HG02798 (cell line): ENCODE data around the gene SMAGP.
"Not testable (repeated sequence)": the region's sequence is repeated elsewhere in the genome, so short reads cannot be mapped to it uniquely, and the experiment has no call there.

Experiments used
- ATAC-seq: cut with Tn5 transposase; IDR thresholded peaks from one replicate; pipeline ENCODE4 v1.9.1; 2021; ENCODE audit warnings: mild to moderate bottlenecking; ENCODE audit not compliant: unreplicated experiment, poor library complexity

Gene SMAGP

DNA sequence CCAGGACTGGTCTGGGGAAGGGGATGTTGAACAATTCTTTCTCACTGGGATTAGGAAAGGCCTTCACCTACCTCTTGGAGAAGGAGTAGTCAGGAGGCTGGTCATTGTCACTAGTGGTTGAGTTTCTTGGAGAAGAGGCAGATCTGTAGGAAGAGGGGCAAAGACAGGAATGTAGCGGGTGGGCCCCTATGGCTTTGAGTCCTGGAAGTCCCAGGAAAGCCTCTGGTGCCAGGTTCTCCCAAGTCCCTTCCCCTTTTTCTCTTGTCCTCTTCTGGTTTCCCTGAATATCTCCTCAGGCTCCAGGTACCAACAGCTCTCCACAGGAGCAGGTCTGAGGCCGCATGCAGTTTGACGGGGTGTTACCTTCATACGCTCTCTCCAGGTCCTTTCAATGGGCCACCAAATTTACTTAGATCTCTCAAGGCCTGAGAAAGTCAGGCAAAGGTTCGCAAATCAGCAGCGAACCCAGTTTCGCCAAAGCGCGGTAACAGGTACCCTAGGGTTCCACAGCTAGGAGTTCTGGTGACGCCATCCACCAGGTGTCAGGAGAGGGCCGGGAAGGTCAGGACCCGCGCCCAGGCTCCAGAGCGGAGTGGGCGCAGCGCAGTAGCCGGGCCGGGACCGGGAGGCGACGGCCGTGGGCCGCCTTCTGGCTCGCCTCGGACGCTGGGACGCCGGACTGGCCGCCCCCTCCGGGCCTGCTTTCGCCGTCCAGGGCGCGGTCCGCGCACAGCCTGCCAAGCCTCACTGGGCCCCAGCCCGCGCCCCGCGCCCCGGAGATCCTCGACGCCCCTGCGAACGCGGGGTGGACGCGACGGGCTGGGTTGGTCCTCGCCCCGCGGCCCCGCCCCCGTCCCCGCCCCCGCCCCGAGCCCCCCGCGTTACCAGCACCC lies 795 bp downstream of the SMAGP start:
- peak; percentile 45 for ATAC-seq

DNA sequence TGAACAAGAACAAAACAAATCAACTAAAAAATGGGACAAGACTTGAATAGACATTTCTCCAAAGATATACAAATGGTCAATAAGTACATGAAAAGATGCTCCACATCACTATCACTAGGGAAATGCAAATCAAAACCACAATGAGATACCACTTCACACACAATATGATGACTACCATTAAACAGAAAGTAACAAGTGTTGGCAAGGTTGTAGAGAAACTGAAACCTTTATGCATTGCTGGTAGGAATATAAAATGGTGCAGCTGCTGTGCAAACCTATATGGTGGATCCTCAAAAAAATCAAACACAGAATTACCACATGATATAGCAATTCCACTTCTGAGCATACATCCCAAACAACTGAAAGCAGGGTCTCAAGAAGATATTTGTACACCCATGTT lies 5.2 kb downstream of the SMAGP start:
- ATAC-seq, result peak; percentile 51

DNA sequence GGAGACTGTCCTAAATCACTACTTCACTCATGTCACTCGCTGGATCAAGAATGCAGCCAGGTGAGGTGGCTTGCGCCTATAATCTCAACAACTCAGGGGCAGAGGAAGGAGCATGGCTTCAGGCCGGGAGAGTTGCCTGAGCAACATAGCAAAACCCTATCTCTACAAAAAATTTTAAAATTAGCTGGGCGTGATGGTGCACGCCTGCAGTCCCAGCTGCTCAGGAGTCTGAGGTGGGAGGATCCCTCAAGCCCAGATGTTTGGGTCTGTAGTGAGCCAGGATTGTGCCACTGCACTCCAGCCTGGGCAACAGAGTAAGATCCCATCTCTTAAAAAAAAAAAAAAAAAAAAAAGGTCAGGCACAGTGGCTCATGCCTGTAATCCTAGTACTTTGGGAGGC lies 5.9 kb downstream of the SMAGP start:
- ATAC-seq, result no peak

- no peak for ATAC-seq
These were observed 6.9 kb downstream of the SMAGP start for GRCh38 chr12:51263341-51263740.

GRCh38 chr12:51262758-51263177 lies 7.4 kb downstream of the SMAGP start:
- ATAC-seq, result no peak

DNA sequence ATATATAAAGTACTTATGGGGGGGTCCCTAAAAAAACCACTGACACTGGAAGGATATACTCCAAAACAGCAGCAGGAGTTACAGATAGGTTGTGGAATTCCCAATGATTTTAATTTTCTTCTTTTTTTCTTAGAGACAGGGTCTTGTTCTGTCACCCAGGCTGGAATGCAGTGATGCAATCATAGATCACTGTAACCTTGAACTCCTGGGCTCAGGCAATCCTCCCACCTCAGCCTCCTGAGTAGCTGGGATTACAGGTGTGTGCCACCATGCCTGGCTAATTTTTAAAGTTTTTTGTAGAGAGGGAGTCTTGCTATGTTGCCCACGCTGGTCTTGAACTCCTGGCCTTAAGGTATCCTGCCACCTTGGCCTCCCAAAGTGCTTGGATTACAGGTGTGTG lies 10.6 kb downstream of the SMAGP start:
- not testable (repeated sequence) for ATAC-seq

DNA sequence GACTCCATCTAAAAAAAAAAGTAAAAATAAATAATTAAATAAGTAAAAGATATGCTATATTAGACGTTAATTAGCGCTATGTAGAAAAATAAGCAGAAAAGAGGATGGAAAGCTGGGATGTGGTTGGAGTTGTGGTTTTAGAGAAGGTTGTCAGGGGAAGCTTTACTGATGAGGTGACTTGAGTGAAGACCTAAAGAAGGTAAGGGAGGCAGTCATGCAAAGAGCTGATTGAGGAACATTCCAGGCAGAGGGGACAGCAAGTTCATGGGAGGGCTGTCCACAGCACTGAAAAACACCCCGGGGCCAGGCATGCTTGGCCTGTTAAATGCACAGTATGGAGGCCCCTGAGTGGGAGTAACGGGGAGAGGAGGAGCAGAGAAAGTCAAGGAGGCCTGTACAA lies 15.7 kb downstream of the SMAGP start:
- ATAC-seq, result no peak

DNA sequence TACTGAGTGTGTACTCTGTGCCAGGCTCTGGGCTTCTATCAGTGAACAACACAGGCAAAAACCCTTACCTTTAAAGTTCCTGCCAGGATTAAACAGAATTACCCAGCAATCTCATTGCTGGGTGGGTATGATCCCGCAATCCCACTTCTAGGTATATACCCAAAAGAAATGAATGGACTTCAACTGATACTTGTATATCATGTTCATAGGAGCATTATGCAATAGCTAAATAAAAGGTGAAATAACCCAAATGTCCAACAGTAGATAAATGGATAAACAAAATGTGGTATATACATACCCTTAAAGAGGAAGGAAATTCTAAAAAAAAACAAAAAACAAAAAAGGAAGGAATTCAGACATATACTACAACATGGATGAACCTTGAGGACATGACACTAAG lies 16.9 kb downstream of the SMAGP start:
- ATAC-seq, result no peak

- no peak for ATAC-seq
These were observed 22.6 kb downstream of the SMAGP start for GRCh38 chr12:51247523-51248206.

DNA sequence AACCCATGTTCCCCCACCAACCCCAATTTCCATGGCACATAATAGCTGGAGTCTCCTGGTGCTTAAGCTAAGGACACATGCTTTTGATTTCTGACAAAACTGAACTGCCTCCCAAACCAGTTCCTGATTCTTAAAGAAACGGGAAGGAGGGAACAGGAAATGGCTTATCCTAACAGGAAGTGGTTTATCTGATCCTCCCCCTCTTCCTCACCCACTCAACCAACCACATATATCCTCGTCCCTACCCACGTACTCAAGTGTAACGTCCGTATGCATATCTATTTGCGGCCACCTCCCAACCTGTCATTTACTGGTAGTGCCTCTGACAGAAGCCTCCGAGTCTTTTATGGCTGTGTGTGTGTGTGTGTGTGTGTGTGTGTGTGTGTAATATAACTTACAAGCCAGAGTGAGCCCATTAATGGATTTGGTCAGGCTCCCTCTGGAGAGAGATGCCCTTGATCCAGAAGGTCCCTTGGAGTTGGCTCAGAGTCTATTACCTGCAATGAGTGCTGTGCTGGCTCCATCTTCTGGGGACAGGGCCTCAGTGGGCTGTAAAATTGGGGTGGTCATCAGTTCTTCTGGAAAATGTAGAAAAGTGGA lies 23.9 kb downstream of the SMAGP start:
- no peak for ATAC-seq

GRCh38 chr12:51245476-51246253 lies 24.6 kb downstream of the SMAGP start:
- ATAC-seq, result no peak

- no peak for ATAC-seq
These were observed 25.9 kb downstream of the SMAGP start for GRCh38 chr12:51244269-51244668.

- ATAC-seq, result no peak
These were observed 27.3 kb downstream of the SMAGP start for GRCh38 chr12:51242876-51243275.

- no peak for ATAC-seq
These were observed 28.1 kb downstream of the SMAGP start for GRCh38 chr12:51242120-51242519.

- ATAC-seq, result no peak
These were observed 29.2 kb downstream of the SMAGP start for GRCh38 chr12:51240971-51241370.

DNA sequence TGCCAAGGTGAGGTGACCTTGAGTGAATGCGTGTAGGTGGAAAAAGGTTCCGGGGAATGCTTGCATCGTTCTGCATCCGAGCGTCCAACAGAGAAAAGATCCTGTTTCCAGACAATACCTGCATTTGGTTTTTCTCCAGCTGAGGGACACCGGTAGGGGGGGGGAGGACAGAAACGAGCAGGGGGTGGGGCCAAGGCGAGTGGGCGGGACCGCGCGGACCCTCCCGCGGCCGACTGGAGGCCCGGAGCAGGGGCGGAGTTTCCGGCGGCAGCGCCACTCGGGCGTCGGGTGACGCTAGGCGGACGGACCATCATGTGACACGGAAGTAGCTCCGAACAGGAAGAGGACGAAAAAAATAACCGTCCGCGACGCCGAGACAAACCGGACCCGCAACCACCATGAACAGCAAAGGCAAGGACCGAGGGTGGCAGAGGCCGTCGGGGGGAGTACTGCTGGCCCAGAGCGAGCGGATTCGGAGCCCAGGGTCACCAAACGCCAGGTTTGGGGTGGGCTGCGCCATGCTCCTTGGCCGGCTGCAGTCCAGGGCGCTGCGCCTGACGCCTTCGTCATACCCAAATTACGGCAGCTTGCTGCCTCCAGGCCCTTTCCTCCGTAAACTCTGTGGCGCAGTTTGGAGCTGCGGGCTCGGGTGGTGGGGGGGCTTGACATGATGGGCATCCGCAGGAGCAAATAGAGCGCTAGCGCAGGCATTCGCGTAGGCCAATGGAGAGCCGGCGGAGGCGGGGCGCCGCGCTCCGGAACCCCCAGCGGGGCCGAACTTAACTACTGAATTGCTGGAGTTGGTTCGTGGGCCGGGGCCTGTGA lies 31.5 kb downstream of the SMAGP start, which contains the start of gene DAZAP2:
DAZAP2 (plus strand) TSS at position 317 of the 825 bp plus-strand sequence; CDS start at position 399, 82 bp downstream.
- peak; percentile 94 for ATAC-seq

DNA sequence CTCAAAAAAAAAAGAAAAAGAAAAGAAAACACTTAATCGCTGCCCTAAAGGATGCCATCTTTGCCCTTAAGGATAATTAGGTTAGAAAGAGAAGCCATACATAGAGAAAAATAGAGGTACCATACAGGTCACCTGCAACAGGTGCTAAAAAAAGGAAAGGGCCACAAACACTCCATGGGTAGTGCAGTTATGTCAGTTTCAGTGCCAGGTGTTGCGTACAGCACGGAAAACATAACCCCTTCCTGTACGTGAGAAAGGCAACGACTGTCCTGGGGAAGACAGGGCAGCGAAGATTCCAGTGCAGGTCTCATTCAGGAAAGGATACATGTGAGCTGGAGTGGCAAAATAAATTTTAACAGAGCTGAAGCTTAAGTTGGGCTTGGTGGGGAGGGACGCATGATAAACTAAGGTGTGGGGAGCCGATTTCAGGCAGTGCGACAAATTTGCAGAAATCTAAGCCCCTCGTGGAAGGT lies 32.1 kb downstream of the SMAGP start:
- peak; percentile 3 for ATAC-seq

- ATAC-seq, result no peak
These were observed 35.7 kb downstream of the SMAGP start for GRCh38 chr12:51234530-51234929.

- no peak for ATAC-seq
These were observed 37.6 kb downstream of the SMAGP start for GRCh38 chr12:51232642-51233041.
